GM18511 (cell line): ENCODE data around the gene CES1.
"Not testable (repeated sequence)": the region's sequence is repeated elsewhere in the genome, so short reads cannot be mapped to it uniquely, and the experiment has no call there.

Experiments used
- ATAC-seq: cut with Tn5 transposase; IDR thresholded peaks from one replicate; pipeline ENCODE4 v1.9.1; 2021; ENCODE audit warnings: mild to moderate bottlenecking, moderate library complexity; ENCODE audit not compliant: unreplicated experiment

The CES1 gene

GRCh38 chr16:55792934-55793374 is 39.9 kb downstream of the CES1 start:
- not testable (repeated sequence) for ATAC-seq

- not testable (repeated sequence) for ATAC-seq
These were observed 41.4 kb downstream of the CES1 start for GRCh38 chr16:55791512-55791911.

GRCh38 chr16:55790240-55790639 is 42.7 kb downstream of the CES1 start:
- not testable (repeated sequence) for ATAC-seq

- ATAC-seq, result not testable (repeated sequence)
These were observed 50.2 kb downstream of the CES1 start for GRCh38 chr16:55782793-55783091.

GRCh38 chr16:55782091-55782792 is 50.7 kb downstream of the CES1 start:
- not testable (repeated sequence) for ATAC-seq

GRCh38 chr16:55781456-55781855 is 51.4 kb downstream of the CES1 start:
- ATAC-seq, result not testable (repeated sequence)

- ATAC-seq, result not testable (repeated sequence)
These were observed 52.8 kb downstream of the CES1 start for GRCh38 chr16:55780095-55780407.

GRCh38 chr16:55779402-55780094 is 53.3 kb downstream of the CES1 start:
- ATAC-seq, result no peak

GRCh38 chr16:55778757-55779156 is 54.1 kb downstream of the CES1 start:
- no peak for ATAC-seq

- ATAC-seq, result no peak
These were observed 57.0 kb downstream of the CES1 start for GRCh38 chr16:55775857-55776256.

- no peak for ATAC-seq
These were observed 58.9 kb downstream of the CES1 start for GRCh38 chr16:55773859-55774549.

GRCh38 chr16:55765161-55765560 is 67.7 kb downstream of the CES1 start:
- no peak for ATAC-seq

GRCh38 chr16:55760310-55761001 is 72.4 kb downstream of the CES1 start:
- ATAC-seq, result no peak

- not testable (repeated sequence) for ATAC-seq
These were observed 73.0 kb downstream of the CES1 start for GRCh38 chr16:55759965-55760309.

GRCh38 chr16:55757595-55758527 is 75.0 kb downstream of the CES1 start:
- not testable (repeated sequence) for ATAC-seq

GRCh38 chr16:55756963-55757362 is 75.9 kb downstream of the CES1 start:
- no peak for ATAC-seq

- ATAC-seq, result no peak
These were observed 78.8 kb downstream of the CES1 start for GRCh38 chr16:55754056-55754455.

GRCh38 chr16:55753145-55753631 is 79.7 kb downstream of the CES1 start:
- ATAC-seq, result not testable (repeated sequence)
